ENCODE measurements around the gene COMMD2.

The COMMD2 gene

GRCh38 chr3:149781211-149781610 lies 28.9 kb upstream of the COMMD2 start:
- no peak overlapping the region for H3K4me3 ChIP-seq (ENCODE audit: control insufficient read depth, low read depth, low read length)
- no peak for DNase-seq (ENCODE audit: low read depth)
- TF ChIP-seq CTCF (IDR thresholded peaks at IDR 0.05; ENCODE audit: control insufficient read depth, insufficient read depth, low read depth, low read length, missing control alignments) = no peak

DNA sequence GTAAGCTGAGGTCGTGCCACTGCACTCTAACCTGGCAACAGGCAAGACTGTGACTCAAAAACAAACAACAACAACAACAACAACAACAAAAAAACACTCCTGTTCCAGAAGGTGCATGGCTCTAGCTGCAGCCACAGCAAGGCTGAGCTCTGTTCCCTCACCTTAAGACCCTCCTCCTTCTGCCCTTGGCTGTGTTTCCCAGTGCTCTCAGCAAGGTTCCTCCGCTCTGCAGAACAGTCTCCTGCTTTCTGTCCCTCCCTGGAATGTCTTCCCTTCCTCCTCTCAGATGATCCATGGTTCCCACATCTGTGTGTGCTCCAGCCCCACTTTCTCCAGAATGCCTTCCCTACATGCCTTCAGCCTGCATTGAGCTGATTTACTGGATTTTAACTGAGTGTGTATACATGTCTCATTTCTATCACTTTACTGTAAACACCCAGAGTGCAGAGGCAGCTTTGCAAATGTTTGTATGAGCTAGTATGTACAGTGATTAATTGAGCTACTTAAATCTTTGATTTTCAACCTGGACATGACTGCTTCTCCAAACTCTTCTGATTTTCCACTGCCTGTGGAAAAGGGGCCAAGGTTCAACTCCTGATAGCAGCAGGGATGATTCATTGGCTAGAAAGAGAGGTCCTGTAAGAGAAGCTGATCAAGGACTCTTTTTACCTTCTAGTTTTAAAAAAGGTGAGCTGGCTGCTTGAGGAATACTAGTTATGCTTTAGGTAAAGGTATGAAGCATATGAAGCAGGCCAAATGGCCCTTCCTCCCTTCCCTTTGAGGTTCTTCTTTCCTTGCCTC lies 25.3 kb upstream of the COMMD2 start:
- TF ChIP-seq CTCF (IDR thresholded peaks at IDR 0.05; ENCODE audit: control insufficient read depth, insufficient read depth, low read depth, low read length, missing control alignments) = no peak
- H3K4me3 ChIP-seq (ENCODE audit: control insufficient read depth, low read depth, low read length) = no peak overlapping the region
- DNase-seq (ENCODE audit: low read depth) = no peak

- no peak for DNase-seq (ENCODE audit: low read depth)
- no peak overlapping the region for H3K4me3 ChIP-seq (ENCODE audit: control insufficient read depth, low read depth, low read length)
- TF ChIP-seq CTCF (IDR thresholded peaks at IDR 0.05; ENCODE audit: control insufficient read depth, insufficient read depth, low read depth, low read length, missing control alignments) = no peak
Measured at GRCh38 chr3:149776170-149776569, 23.9 kb upstream of the COMMD2 start.

DNA sequence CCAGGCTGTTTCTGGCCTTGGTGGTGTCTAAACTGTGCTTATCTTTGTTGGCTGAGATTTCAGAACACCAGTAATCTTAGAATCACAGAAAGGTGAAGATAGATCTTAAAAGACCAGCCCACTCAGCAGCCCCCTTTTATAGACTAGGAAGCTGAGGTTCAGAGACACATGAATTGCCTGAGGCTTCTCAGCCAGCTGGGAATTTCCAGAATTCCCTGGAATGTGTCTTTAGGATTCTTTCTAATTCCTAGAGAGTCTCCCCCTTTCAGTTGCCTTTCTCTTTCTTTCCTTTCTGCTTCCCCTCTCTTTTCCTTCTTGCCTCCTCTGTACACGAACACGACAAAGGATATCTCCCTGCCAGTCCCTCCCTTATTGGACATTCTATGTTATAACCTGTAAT lies 20.6 kb upstream of the COMMD2 start:
- TF ChIP-seq CTCF (IDR thresholded peaks at IDR 0.05; ENCODE audit: control insufficient read depth, insufficient read depth, low read depth, low read length, missing control alignments) = no peak
- H3K4me3 ChIP-seq (ENCODE audit: control insufficient read depth, low read depth, low read length) = no peak overlapping the region
- no peak for DNase-seq (ENCODE audit: low read depth)

GRCh38 chr3:149771652-149772271 lies 19.5 kb upstream of the COMMD2 start:
- no peak overlapping the region for H3K4me3 ChIP-seq (ENCODE audit: control insufficient read depth, low read depth, low read length)
- DNase-seq (ENCODE audit: low read depth) = no peak
- peak; percentile 86 for TF ChIP-seq CTCF (IDR thresholded peaks at IDR 0.05; ENCODE audit: control insufficient read depth, insufficient read depth, low read depth, low read length, missing control alignments)

DNA sequence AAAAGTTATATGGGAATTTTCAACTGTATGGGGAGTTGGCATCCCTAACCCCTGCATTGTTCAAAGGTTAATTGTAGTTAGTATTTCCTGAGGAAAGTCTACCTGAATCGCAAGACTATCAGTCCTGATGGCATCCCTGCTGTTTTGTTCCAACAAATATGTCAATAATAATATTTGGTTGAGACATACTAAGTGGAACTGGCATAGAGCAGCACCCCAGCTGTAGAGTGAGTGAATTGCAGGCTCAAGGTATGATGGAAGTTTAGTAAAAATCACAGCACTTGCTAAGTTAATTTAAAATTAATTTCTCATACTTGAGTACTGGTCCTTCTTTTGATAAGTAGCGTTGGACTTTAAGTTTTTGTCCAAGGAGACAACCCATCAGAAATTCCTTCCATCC lies 18.0 kb upstream of the COMMD2 start:
- peak; percentile 5 for TF ChIP-seq CTCF (IDR thresholded peaks at IDR 0.05; ENCODE audit: control insufficient read depth, insufficient read depth, low read depth, low read length, missing control alignments)
- H3K4me3 ChIP-seq (ENCODE audit: control insufficient read depth, low read depth, low read length) = no peak overlapping the region
- DNase-seq (ENCODE audit: low read depth) = no peak

Measured in AG09309 (cell line).